UCSD-AML1 (cell line): ENCODE measurements around the gene PUM1.
"Not testable (repeated sequence)": the region's sequence is repeated elsewhere in the genome, so short reads cannot be mapped to it uniquely, and the experiment has no call there.

Experiments used
- DNase-seq: peaks from one replicate; lab custom pipeline; 2025; ENCODE audit not compliant: unreplicated experiment; lab: John Stamatoyannopoulos, UW

Gene PUM1

DNA sequence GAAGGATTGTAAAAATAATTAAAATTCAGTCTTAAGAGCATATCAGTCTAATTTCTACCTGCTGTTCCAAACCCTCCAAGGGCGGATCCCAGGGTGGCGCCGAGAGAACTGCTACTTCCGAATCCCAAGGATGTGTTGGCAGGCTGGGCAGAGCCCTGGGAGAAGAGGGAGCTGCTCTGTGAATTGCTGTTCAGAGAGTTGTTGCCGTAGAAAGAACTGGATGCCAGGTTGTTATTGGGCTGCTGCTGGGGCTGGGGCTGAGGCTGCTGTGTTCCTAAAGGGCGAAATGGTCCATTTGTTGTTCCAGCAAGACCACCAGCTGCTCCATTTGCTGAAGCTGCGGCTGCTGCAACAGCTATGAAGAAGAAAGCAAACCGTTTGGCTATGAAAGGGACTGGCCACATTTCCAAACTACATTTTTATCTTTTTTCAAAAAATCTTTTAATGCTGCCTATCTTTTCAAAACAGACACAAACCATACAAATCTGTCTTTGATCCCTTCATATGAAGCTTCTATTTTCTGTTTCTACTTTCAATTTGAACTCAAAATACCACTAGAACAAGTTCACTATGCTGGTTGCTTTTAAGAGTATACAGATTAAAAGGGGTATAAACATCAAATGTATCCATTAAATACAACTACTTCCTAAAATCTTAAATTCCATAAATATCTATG, 99.5 kb downstream of the PUM1 start:
- DNase-seq: no peak

DNA sequence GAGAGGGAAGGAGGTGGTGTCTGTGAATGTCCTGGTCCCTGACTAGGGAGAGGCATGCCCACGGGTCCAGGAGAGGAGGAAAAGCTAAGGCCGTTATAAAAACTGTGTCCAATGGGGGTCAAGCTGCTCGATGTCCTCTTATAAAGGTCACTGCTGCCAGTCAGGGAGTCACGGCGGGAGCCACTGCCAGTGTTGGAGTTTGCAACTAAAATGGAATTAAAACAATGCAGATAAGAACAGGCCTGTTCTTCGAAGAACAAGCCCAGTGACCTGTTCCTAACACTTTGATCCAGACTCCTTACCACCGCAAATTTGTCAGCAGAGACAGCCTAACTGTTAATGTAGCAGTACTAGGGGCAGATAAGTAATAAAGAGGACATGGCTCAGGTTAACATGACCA, 100.8 kb downstream of the PUM1 start:
- DNase-seq: no peak

DNA sequence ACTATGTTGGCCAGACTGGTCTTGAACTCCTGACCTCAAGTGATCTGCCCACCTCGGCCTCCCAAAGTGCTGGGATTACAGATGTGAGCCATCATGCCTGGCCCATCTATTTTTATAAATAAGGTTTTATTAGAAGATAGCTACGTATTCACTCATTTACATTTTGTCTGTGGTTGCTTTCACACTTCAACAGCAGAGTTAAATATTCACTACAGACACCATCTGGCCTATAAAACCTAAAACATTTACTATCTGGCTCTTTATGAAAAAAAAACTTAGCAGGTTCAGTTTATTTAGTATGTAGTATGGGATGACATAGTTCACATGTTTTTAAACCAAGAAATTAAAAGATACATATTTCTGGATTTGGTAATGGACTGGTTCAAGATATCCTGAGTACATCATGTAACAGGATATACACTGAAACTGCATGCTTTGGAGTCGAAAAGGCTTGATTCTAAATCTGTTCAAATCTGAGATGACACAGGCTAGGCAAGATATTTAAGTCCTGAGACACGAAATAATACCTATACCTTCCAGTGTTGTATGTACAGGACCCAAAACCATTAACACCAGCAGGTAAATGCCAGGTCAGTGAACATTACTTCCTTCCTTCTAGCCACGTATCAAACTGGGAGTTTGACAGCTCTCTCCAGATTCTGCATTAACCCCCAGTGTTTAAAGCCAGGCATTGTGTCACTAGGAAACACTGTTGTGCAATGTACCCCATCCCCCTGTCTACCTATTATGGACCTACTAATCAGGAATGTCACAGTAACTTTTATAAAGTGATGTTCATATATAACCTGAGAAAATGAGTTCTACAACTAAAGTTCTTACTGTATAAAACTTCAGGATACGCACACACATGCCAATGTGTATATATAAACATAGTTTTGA, 102.7 kb downstream of the PUM1 start:
- DNase-seq: no peak

DNA sequence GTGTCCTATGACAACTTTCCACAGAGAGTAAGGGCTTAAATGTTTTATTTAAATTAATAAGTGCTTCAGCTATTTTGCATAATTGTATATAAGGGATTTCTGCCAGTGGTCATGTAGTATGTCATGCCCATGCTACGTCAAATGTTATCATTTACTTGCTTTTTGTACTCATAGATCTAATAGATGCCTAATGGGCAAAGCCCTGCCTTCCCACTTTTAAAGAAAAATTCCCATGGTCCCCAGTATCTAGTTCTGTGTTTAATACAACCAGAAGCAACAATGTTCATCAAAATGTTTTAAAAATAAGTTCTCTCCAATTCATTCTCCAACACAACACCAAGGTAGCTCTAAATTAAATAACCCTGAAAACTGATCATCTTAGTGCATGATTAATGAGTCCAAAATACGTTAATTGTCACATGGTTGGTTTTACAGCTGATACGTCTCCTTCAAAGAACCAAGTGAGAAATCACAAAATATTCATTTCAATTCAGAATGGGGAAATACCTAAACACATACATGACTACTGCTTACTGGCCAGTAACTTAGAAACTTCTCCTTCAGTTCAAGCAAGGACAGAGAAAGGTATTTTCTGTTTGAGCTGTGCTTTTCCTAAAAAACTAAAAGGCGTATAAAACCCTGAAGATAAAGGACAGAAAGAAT, 107.8 kb downstream of the PUM1 start:
- no peak for DNase-seq

DNA sequence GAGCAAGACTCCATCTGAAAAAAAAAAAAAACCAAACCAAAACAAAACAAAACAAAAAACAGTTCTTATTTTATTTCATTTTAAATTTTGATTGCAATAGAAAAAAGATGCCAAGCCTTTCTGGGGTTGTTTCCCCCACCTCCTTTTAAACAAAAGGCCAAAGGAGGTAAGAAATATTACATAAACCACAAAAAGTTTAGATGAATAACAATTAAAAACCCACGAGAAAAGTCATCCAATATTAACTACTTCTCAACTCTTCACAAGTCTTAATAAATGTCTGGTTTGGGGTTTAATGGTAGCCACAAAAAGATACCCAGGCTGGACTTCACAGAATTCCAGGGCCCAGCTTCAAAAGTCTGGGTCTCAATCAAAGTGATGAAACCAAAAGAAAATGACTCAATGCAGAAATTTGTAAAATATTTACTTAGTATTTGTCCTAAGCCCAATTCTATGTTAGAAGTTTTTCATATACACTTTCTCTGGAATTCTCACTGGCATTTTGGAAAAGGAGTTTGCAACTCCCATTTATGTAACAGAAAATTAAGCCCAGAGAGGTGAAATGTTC, 110.0 kb downstream of the PUM1 start:
- DNase-seq: no peak

DNA sequence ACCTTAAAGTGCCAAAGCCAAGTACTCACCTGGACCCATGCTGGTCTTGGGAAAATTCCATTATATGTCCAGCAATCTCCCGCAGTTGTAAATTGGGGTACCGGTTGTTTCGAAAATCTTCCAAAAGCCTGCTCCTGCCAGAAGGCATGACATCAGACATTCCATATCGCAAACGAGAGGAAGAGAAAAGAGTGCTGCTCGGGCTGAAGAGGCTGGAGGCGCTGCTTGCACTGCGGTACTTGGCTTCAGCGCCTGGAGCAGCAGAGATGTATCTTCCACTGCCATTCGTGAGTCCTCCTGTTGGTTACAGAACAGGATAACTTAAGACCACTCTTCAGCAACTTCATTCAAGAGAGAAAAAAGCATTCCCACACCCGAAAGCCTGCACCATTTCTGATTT, 111.8 kb downstream of the PUM1 start:
- DNase-seq: no peak

DNA sequence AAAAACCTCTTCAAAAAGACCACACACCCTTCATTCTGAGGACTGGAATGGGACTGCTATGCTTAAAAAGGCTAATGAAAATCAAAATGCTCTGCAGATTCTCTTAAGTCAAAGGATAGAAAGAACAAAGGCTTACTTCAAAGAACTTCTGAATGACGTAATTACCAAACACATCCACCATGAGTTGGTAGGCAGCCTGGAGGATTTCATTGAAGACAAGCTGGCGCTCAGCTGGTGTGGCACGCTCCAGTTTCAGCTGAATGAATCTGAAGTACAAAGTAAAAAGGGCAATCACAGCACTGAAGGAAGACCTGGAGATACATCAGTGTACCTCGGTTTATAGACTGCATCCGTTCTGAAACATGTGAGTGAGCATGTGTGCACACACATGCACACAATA, 113.4 kb downstream of the PUM1 start:
- DNase-seq: no peak

DNA sequence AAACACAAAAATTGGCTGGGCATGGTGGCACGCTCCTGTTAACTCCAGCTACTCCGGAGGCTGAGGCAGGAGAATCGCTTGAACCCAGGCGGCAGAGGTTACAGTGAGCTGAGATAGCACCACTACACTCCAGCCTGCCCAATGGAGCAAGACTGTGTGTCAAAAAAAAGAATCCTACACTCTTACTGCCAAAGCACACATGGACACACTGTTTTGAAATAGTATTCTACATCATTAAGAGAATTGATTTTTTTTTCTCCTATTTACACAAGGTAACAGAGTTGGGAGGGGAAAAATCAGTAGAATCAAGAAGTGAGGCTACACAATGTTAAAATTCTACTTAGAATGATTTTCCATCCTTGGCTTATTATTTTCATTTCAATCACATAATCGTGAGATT, 114.8 kb downstream of the PUM1 start:
- no peak for DNase-seq

DNA sequence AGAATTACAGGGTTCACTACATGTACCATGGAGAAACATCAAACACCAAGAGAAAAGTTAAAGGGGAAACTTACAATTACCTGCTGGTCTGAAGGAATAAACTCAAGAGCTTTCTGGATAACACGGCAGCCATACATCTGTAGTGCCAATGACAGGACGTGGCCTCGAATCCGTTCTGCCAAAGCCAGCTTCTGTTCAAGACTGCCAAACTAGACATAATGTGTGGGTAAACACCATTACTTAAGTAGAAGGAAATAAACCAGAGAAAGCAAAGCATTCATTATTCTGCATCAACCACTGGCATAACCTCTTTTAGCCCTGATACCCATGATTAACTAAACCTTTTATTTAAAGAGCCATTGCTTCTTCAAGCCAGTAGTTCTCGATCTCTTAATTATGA, 115.5 kb downstream of the PUM1 start:
- no peak for DNase-seq

DNA sequence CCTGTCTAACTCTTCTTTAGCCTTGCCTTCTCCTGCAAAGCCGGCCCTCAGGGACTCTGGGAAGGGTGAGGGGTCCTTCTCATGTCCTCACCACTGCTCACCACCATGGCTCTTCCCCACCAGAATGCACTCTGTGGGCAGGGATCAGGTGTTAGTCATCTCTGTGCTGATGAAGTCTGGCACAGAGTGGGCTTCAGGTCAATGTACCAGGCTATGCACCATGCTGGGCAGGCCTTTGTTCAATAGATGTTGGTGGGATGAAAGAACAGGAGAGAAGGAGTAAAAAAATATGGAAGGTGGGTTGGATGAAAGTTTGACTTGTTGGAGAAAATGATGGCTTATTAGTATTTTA, 116.1 kb downstream of the PUM1 start:
- DNase-seq: not testable (repeated sequence)

DNA sequence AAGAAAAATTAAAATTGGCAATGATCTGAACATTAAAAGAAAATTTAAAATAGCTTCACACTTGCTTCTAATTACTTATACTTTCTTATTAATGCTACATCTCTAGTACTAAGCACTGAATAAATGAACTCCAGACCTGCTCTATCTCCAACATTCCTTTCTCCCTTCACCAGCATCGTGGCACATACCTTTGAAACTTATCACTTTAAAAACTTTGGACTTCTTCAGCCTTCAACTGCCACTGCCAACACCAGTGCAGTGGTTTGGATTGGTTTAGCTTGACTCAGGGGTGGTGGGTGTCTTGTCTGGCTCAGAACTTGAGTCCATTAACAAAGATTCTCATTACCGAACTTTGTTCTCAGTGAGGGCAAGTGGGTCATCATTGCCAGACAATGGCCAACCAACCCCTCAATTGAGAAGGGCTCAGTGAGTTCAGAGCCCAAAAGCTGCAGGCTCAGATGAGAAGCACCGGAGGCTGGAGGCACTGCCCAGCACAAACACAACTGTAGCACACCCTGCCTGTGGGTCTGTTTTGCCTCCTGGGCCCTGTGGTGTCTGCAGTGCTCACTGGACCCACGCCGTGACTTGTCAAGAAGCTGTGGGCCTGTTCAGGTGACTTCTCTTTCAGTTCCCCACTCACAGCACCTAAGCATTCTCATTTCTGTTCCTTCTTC, 116.6 kb downstream of the PUM1 start:
- not testable (repeated sequence) for DNase-seq

DNA sequence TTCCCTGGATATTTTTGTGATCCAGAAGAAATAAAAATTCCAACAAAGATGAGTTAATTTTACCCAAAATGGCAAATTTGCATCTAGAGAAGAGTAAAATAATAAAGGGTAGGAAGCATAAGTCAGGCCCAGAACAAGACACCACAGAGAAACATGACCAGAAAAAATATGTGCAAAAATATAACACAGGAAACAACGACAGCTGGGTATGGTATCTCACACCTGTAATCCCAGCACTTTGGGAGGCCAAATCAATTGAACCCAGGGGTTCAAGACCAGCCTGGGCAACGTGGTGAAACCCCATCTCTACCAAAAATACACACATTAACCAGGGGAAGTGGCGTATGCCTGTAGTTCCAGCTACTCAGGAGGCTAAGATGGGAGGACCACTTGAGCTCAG, 117.2 kb downstream of the PUM1 start:
- no peak for DNase-seq

DNA sequence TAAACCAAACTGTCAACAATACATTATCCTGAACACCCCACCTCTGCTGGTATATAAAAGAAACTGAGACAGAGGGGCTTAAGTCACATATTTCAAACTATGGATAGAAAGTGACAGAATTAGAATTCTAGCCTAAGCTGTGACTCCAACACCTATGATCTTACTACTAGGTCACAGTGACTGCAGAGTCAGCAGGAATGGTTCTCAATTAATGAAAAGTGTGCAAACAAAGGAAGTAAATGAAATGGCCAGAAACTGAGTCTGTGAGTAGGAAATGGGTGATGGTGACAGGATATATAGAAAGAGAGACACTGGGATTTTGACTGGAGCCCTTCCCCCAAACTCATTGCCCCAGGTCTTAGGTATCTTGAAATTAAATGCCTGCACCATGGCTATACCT, 118.3 kb downstream of the PUM1 start:
- DNase-seq: no peak

DNA sequence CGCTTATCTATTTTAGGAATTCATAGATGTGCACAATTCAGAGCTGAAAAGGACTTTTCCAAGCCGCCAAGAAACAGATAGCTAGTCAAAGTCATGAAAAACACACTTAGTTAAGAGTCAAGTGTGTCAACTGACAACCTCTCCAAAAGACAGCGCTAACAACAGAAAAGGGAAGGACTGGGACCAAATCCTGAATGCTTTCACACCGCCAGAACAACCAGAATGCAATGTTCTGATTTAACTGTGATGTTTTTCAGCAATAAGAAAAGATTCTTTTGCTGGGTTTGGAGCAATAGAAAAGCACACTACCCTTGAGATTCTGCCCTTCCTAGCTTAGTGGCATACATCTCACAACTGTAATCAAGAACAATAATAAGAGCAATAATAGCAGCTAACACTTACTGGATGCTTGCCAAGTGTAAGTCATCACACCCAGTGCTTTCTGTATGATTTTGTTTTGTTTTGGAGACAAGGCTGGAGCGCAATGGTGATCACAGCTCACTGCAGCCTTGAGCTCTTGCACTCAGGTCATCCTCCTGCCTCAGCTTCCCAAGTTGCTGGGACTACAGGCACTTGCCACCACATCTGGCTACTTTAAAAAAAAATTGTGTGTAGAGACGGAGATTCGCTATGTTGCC, 123.1 kb downstream of the PUM1 start:
- DNase-seq: no peak

DNA sequence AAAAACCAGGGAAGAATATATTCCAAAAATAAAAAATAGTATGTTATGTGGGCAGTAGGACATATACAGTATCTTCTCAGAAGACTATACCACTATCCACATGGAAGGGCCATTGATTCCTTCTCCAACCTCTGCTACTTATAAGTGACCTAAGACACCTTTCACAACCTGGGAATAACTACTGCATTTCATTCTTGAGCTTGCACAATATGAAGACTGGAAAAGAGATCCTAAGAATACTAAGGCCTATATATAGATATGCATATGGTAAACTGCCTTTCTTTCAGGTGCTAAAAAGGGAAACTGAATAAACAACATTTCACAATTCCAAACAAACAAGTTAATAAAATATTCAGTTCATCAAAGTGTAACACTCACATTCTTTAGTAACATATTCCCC, 125.0 kb downstream of the PUM1 start:
- DNase-seq: no peak

DNA sequence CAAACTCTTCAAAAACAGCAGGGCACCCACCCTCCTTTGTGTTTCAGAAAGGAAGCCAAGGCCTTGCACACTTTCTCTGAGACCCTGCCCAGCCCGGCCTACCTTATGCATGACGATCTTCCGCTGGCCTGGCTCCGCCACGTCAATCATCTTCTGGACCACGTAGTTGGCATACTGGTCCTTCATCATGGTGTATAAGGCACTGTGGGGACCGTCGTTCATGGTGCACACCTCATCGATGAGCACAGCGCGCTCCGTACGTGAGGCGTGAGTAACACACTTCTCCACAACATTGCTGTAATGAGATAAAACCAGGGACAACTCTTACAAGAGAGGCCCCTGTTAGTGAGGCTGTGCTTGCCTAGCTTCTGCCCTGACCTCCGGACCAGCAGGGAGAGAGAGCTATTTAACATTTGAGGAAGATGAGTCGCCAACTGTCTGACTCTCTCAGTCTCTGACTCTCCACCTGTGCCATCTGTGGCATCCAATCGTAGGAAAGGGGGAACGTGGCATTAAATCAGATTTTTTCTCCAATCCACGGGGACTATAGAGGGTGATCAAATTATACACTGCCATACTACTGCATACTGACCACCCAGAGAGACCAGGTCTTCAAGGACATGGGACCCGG, 128.9 kb downstream of the PUM1 start:
- DNase-seq: no peak

DNA sequence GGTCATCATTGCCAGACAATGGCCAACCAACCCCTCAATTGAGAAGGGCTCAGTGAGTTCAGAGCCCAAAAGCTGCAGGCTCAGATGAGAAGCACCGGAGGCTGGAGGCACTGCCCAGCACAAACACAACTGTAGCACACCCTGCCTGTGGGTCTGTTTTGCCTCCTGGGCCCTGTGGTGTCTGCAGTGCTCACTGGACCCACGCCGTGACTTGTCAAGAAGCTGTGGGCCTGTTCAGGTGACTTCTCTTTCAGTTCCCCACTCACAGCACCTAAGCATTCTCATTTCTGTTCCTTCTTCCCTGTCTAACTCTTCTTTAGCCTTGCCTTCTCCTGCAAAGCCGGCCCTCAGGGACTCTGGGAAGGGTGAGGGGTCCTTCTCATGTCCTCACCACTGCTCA, 129.8 kb downstream of the PUM1 start:
- not testable (repeated sequence) for DNase-seq

DNA sequence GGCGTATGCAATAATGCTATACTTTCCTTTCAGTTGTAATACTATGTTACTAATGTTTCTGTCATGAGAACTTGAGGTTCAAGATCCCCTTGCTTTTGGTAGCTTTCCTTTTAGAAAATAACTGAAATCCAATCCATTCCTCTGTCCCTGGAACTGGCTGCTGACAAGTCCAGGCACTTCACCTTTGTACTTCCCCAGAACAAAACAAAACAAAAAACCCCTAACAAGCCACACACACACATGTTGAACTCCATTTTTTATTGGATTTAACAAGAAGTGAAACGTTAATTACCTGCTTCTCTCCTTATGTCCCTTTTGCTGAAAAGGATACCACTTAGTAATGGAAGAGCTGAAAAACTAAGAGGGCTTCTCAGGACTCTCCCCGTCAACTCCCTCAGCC, 130.9 kb downstream of the PUM1 start:
- DNase-seq: no peak

DNA sequence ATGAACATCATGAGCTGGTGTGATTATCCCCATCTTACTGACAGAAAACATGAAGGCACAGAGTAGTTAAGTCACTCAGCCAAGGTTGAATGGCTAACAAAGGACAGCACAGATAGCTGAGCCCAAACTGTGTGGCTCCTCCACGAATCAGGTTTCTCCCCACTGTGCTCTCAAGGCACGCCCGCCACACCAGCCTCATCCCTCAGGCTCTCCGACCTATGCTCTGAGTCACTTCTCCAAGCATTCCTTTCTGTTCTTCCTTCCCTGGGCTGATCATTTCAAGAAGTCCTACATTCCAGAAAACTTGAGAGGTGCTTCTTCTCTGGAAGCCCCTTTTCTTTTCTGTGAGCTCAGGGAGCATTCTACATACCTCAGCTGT, 131.7 kb downstream of the PUM1 start:
- DNase-seq: no peak

DNA sequence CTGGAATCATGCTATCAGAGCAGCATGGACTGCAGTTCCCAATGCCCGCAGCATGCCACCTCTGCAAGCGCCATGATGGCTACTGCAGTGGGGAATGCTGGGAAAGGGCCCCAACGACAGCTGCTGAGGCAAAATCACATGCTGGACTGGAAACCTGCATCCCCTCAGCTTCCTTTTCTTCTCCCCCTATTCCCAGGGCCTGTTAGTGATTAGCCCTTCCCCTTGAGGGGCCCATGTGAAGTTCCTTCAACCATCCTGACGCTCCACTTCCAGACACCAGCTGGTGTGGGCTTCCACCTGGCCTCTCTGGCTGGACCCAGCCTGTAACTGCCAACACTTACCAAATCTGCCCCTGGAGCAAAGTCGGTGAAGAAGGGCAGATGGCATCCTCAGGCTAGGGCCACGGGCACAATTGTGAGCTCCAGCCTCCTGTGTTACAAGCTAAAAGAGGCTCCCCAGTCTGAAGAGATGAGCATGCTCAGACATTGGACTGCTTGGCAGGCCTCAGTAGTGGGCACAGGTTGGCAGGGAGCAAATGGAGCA, 134.8 kb downstream of the PUM1 start:
- no peak for DNase-seq
